GF-D8 (cell line): ENCODE results near the gene CD96.
"Not testable (repeated sequence)": the region's sequence is repeated elsewhere in the genome, so short reads cannot be mapped to it uniquely, and the experiment has no call there.

ENCODE experiments used
- DNase-seq: peaks from one replicate; lab custom pipeline; 2025; lab: John Stamatoyannopoulos, UW

CD96 gene

GRCh38 chr3:111627092-111627491 is 85.1 kb downstream of the CD96 start:
- no peak for DNase-seq

GRCh38 chr3:111629018-111629417 is 87.0 kb downstream of the CD96 start:
- not testable (repeated sequence) for DNase-seq

GRCh38 chr3:111630638-111631037 is 88.6 kb downstream of the CD96 start:
- DNase-seq = not testable (repeated sequence)

GRCh38 chr3:111635403-111635802 is 93.4 kb downstream of the CD96 start:
- no peak for DNase-seq

- DNase-seq = no peak
These were observed 94.4 kb downstream of the CD96 start for GRCh38 chr3:111636366-111636885.

- no peak for DNase-seq
These were observed 97.3 kb downstream of the CD96 start for GRCh38 chr3:111639316-111639715.

- no peak for DNase-seq
These were observed 107.1 kb downstream of the CD96 start for GRCh38 chr3:111648991-111649579.

- DNase-seq = no peak
These were observed 108.6 kb downstream of the CD96 start for GRCh38 chr3:111650378-111651275.

GRCh38 chr3:111652492-111653180 is 110.6 kb downstream of the CD96 start:
- DNase-seq = no peak

GRCh38 chr3:111653766-111654165 is 111.8 kb downstream of the CD96 start:
- DNase-seq = no peak

- no peak for DNase-seq
These were observed 120.0 kb downstream of the CD96 start for GRCh38 chr3:111662012-111662411.

- no peak for DNase-seq
These were observed 120.9 kb downstream of the CD96 start for GRCh38 chr3:111662907-111663306.

- DNase-seq = no peak
These were observed 124.2 kb downstream of the CD96 start for GRCh38 chr3:111666041-111666735.

- no peak for DNase-seq
These were observed 125.2 kb downstream of the CD96 start for GRCh38 chr3:111667170-111667569.

GRCh38 chr3:111667621-111668239 is 125.7 kb downstream of the CD96 start:
- DNase-seq = peak; percentile 98

- no peak for DNase-seq
These were observed 126.3 kb downstream of the CD96 start for GRCh38 chr3:111668326-111668725.

GRCh38 chr3:111668888-111669488 is 127.0 kb downstream of the CD96 start:
- peak; percentile 33 for DNase-seq

GRCh38 chr3:111669926-111670630 is 128.1 kb downstream of the CD96 start:
- no peak for DNase-seq

- DNase-seq = not testable (repeated sequence)
These were observed 130.5 kb downstream of the CD96 start for GRCh38 chr3:111672461-111672860.

- no peak for DNase-seq
These were observed 133.8 kb downstream of the CD96 start for GRCh38 chr3:111675846-111676210.
